Tracheal epithelial cell (primary cell): ENCODE measurements around the gene MGAT4A. TPM values are rescaled to one million over a fixed set of nuclear protein-coding genes. Genes with fewer than 3 reads are reported as not detected.

Experiments
- total RNA-seq: library from RNA; depleted of rRNA; stranded (reverse); fragments of >200 nt; gene quantifications from 2 replicates; pipeline ENCODE4 v1.2.1, GENCODE V29; 2014

MGAT4A gene
- 2.4 and 4.3 TPM in 2 replicates for total RNA-seq

GRCh38 chr2:98731041-98731893 lies at the start of gene MGAT4A:
Gene MGAT4A (minus strand): TSS chr2:98731132. CDS start chr2:98726332, 4,800 bp downstream.

GRCh38 chr2:98608116-98608961 lies 122.6 kb downstream of the MGAT4A start, which contains the start of the genes COA5 and UNC50:
Gene COA5 (minus strand): TSS chr2:98608512. CDS start chr2:98608405, 107 bp downstream.
Gene UNC50 (plus strand): TSS chr2:98608589. CDS start chr2:98609760, 1,171 bp downstream.

Other genes starting within 250 kb of the MGAT4A start
- 11.6 and 17.5 TPM in 2 replicates for gene COA5, start 122.6 kb downstream of the MGAT4A start, total RNA-seq
- gene UNC50, start 122.5 kb downstream of the MGAT4A start, total RNA-seq, result 40.2 and 46.7 TPM in 2 replicates
- 0.48 and 1.1 TPM in 2 replicates for gene CRACDL, start 205.1 kb upstream of the MGAT4A start, total RNA-seq